ENCODE measurements around the gene PRKAA2. TPM values are rescaled to one million over a fixed set of nuclear protein-coding genes. Genes with fewer than 3 reads are reported as not detected.

PRKAA2 gene
- total and polyA plus RNA-seq, 10 of the 15 experiments (the other 5 are each of a cell fraction or from before 2014, with no cell fraction given): 0.01 TPM; not detected in 9

DNA sequence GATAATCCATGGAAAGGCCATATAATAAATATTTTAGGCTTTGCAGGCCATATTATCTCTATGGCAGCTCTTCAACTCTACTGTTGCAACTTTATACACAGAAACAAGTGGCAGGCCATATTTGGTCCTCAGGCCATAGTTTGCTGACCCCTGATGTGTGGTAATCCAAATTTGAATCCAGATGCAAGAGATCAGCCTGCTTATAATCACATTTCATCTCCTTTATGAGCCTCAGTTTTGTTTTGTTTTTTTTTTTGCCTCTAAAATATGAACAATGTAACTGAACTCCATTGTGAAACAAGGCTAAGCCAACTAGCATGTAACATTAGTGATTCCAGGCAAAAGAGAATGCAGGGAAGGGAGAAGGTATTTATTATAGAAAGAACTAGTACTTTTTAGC is 81.6 kb downstream of the PRKAA2 start:
- POLR2A ChIA-PET: no interaction called here
- BruUV-seq (replicated peaks): no TSS peak
- no peaks in the 10 kb centered on the region for H3K9me3 ChIP-seq (replicated peaks; ENCODE audit: control insufficient read depth, insufficient read depth, low read length)
- in situ Hi-C loops (cut with MboI) (no loop called here), intact Hi-C loops (cut with micrococcal nuclease; ENCODE audit: unreplicated experiment) (loop anchor here (2.0 kb wide), 1 partner anchor 72 kb away; no protein-coding TSS in a partner anchor)
- no peak overlapping the region for H2AFZ ChIP-seq (ENCODE audit: control insufficient read depth, low read depth, low read length)
- SMC1A ChIA-PET (ENCODE audit: uncharacterized antibody, unreplicated experiment): no interaction called here
- no peak for DNase-seq (ENCODE audit: low read depth, low spot score)
- no peaks in the 10 kb centered on the region for H3K4me1 ChIP-seq (ENCODE audit: control insufficient read depth, insufficient read depth, low read length)
- no peaks in the 10 kb centered on the region for H3K27me3 ChIP-seq (replicated peaks in 1 of 2; ENCODE audit: control insufficient read depth in 2 of 2, insufficient read depth in 2 of 2, low read length in 1 of 2)
- FAIRE-seq: no peak
- no peak overlapping the region for H3K27ac ChIP-seq (ENCODE audit: control insufficient read depth, insufficient read depth)
- RAD21 ChIA-PET (ENCODE audit: unreplicated experiment): no interaction called here
- no peak overlapping the region for H3K4me3 ChIP-seq
- no peak for ATAC-seq
- H4K20me1 ChIP-seq (ENCODE audit: control insufficient read depth, insufficient read depth): no peaks in the 10 kb centered on the region
- no peaks in the 10 kb centered on the region for H3K36me3 ChIP-seq (ENCODE audit: control insufficient read depth in 2 of 2, insufficient read depth in 2 of 2, low read length in 1 of 2)
- CTCF ChIA-PET: no interaction called here
- H3K79me2 ChIP-seq (ENCODE audit: control insufficient read depth, insufficient read depth, low read length): no peaks in the 10 kb centered on the region
- H3K9ac ChIP-seq (ENCODE audit: control insufficient read depth, insufficient read depth, low read length): no peak overlapping the region
- H3K4me2 ChIP-seq (ENCODE audit: control insufficient read depth, insufficient read depth): no peak overlapping the region
- no peak for TF ChIP-seq KDM1A (IDR thresholded peaks at IDR 0.05; ENCODE audit: borderline replicate concordance)
- no peak for TF ChIP-seq CEBPB (IDR thresholded peaks at IDR 0.05; ENCODE audit: borderline replicate concordance in 1 of 2, low read depth in 2 of 2, low read length in 2 of 2)
- TF ChIP-seq CBX3 (IDR thresholded peaks at IDR 0.05; ENCODE audit: borderline replicate concordance, low read depth): no peak
- TF ChIP-seq NFYA (IDR thresholded peaks at IDR 0.05; ENCODE audit: borderline replicate concordance, low read depth, low read length): no peak
- TF ChIP-seq RAD21 (IDR thresholded peaks at IDR 0.05; ENCODE audit: insufficient read depth, low read depth, low read length): no peak
- TF ChIP-seq BRCA1 (IDR thresholded peaks at IDR 0.05; ENCODE audit: low read depth, low read length): no peak
- TF ChIP-seq CREM (IDR thresholded peaks at IDR 0.05; ENCODE audit: low read depth): no peak
- no peak for TF ChIP-seq SMC3 (IDR thresholded peaks at IDR 0.05; ENCODE audit: borderline replicate concordance, low read length)
- TF ChIP-seq, protein P1, sequence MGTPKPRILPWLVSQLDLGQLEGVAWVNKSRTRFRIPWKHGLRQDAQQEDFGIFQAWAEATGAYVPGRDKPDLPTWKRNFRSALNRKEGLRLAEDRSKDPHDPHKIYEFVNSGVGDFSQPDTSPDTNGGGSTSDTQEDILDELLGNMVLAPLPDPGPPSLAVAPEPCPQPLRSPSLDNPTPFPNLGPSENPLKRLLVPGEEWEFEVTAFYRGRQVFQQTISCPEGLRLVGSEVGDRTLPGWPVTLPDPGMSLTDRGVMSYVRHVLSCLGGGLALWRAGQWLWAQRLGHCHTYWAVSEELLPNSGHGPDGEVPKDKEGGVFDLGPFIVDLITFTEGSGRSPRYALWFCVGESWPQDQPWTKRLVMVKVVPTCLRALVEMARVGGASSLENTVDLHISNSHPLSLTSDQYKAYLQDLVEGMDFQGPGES (IDR thresholded peaks at IDR 0.05): no peak
- TF ChIP-seq MTA2 (IDR thresholded peaks at IDR 0.05; ENCODE audit: low read depth): no peak
- TF ChIP-seq, protein P2, sequence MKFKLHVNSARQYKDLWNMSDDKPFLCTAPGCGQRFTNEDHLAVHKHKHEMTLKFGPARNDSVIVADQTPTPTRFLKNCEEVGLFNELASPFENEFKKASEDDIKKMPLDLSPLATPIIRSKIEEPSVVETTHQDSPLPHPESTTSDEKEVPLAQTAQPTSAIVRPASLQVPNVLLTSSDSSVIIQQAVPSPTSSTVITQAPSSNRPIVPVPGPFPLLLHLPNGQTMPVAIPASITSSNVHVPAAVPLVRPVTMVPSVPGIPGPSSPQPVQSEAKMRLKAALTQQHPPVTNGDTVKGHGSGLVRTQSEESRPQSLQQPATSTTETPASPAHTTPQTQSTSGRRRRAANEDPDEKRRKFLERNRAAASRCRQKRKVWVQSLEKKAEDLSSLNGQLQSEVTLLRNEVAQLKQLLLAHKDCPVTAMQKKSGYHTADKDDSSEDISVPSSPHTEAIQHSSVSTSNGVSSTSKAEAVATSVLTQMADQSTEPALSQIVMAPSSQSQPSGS (IDR thresholded peaks at IDR 0.05; ENCODE audit: low read length): no peak
- TF ChIP-seq, protein P3, sequence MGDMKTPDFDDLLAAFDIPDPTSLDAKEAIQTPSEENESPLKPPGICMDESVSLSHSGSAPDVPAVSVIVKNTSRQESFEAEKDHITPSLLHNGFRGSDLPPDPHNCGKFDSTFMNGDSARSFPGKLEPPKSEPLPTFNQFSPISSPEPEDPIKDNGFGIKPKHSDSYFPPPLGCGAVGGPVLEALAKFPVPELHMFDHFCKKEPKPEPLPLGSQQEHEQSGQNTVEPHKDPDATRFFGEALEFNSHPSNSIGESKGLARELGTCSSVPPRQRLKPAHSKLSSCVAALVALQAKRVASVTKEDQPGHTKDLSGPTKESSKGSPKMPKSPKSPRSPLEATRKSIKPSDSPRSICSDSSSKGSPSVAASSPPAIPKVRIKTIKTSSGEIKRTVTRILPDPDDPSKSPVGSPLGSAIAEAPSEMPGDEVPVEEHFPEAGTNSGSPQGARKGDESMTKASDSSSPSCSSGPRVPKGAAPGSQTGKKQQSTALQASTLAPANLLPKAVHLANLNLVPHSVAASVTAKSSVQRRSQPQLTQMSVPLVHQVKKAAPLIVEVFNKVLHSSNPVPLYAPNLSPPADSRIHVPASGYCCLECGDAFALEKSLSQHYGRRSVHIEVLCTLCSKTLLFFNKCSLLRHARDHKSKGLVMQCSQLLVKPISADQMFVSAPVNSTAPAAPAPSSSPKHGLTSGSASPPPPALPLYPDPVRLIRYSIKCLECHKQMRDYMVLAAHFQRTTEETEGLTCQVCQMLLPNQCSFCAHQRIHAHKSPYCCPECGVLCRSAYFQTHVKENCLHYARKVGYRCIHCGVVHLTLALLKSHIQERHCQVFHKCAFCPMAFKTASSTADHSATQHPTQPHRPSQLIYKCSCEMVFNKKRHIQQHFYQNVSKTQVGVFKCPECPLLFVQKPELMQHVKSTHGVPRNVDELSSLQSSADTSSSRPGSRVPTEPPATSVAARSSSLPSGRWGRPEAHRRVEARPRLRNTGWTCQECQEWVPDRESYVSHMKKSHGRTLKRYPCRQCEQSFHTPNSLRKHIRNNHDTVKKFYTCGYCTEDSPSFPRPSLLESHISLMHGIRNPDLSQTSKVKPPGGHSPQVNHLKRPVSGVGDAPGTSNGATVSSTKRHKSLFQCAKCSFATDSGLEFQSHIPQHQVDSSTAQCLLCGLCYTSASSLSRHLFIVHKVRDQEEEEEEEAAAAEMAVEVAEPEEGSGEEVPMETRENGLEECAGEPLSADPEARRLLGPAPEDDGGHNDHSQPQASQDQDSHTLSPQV (IDR thresholded peaks at IDR 0.05): no peak
- TF ChIP-seq RCOR1 (conservative IDR thresholded peaks at IDR 0.05; ENCODE audit: low read depth, low read length): no peak
- TF ChIP-seq, protein P4, sequence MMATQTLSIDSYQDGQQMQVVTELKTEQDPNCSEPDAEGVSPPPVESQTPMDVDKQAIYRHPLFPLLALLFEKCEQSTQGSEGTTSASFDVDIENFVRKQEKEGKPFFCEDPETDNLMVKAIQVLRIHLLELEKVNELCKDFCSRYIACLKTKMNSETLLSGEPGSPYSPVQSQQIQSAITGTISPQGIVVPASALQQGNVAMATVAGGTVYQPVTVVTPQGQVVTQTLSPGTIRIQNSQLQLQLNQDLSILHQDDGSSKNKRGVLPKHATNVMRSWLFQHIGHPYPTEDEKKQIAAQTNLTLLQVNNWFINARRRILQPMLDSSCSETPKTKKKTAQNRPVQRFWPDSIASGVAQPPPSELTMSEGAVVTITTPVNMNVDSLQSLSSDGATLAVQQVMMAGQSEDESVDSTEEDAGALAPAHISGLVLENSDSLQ (IDR thresholded peaks at IDR 0.05): no peak
- TF ChIP-seq, protein P5, sequence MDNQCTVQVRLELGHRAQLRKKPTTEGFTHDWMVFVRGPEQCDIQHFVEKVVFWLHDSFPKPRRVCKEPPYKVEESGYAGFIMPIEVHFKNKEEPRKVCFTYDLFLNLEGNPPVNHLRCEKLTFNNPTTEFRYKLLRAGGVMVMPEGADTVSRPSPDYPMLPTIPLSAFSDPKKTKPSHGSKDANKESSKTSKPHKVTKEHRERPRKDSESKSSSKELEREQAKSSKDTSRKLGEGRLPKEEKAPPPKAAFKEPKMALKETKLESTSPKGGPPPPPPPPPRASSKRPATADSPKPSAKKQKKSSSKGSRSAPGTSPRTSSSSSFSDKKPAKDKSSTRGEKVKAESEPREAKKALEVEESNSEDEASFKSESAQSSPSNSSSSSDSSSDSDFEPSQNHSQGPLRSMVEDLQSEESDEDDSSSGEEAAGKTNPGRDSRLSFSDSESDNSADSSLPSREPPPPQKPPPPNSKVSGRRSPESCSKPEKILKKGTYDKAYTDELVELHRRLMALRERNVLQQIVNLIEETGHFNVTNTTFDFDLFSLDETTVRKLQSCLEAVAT (IDR thresholded peaks at IDR 0.05): no peak
- TF ChIP-seq CBX5 (IDR thresholded peaks at IDR 0.05; ENCODE audit: low read depth): no peak

Measured in GM12878 (cell line).